ENCODE measurements around the gene BRMS1. TPM values are rescaled to one million over a fixed set of nuclear protein-coding genes. Genes with fewer than 3 reads are reported as not detected.
"Not testable (repeated sequence)": the region's sequence is repeated elsewhere in the genome, so short reads cannot be mapped to it uniquely, and the experiment has no call there.

The BRMS1 gene
- polyA plus RNA-seq, 3 donors, result 33.5 to 40.2 (median 36.4) TPM

- 68 to 89% (median 74%) methylated on average over 14 of the region's 14 CpGs for WGBS, 3 donors
Observed at GRCh38 chr11:66365711-66366619, 21.1 kb upstream of the BRMS1 start.

GRCh38 chr11:66365166-66365565, 20.3 kb upstream of the BRMS1 start:
- no peak overlapping the region for H3K27ac ChIP-seq (ENCODE audit: low read depth, low read length)
- WGBS, 3 donors, result 95 to 98% (median 96%) methylated on average over 6 of the region's 6 CpGs

More at GRCh38 chr11:66365711-66366619, 21.1 kb upstream of the BRMS1 start:
- H3K27ac ChIP-seq (ENCODE audit: low read depth, low read length), result no peak overlapping the region

- no peak overlapping the region for H3K27ac ChIP-seq (ENCODE audit: low read depth, low read length)
- 73 to 87% (median 77%) methylated on average over 15 of the region's 15 CpGs for WGBS, 3 donors
Observed at GRCh38 chr11:66363805-66364535, 19.1 kb upstream of the BRMS1 start.

GRCh38 chr11:66363187-66363601, 18.3 kb upstream of the BRMS1 start:
- WGBS, 3 donors, result 69 to 87% (median 72%) methylated on average over 14 of the region's 14 CpGs
- H3K27ac ChIP-seq (ENCODE audit: low read depth, low read length), result no peak overlapping the region

- WGBS, 3 donors, result 80 to 89% (median 83%) methylated on average over 9 of the region's 9 CpGs
- H3K27ac ChIP-seq (ENCODE audit: low read depth, low read length), result no peak overlapping the region
Observed at GRCh38 chr11:66362481-66363147, 17.7 kb upstream of the BRMS1 start.

- no peak overlapping the region for H3K27ac ChIP-seq (ENCODE audit: low read depth, low read length)
- WGBS, 3 donors, result 46 to 84% (median 82%) methylated on average over 6 of the region's 6 CpGs
Observed at GRCh38 chr11:66361502-66361941, 16.6 kb upstream of the BRMS1 start.

GRCh38 chr11:66360406-66361073, 15.6 kb upstream of the BRMS1 start:
- no peak overlapping the region for H3K27ac ChIP-seq (ENCODE audit: low read depth, low read length)
- 95 to 97% (median 96%) methylated on average over 13 to 15 of the region's 15 CpGs for WGBS, 3 donors

- H3K27ac ChIP-seq (ENCODE audit: low read depth, low read length), result no peak overlapping the region
- 55 to 72% (median 67%) methylated on average over 3 of the region's 3 CpGs for WGBS, 3 donors
Observed at GRCh38 chr11:66359662-66360087, 14.8 kb upstream of the BRMS1 start.

GRCh38 chr11:66350560-66351235, 5.8 kb upstream of the BRMS1 start:
- 37 to 91% (median 88%) methylated on average over 8 of the region's 8 CpGs for WGBS, 3 donors
- not testable (repeated sequence) for H3K27ac ChIP-seq (ENCODE audit: low read depth, low read length)

- no peak overlapping the region for H3K27ac ChIP-seq (ENCODE audit: low read depth, low read length)
- 28 to 62% (median 56%) methylated on average over 2 of the region's 2 CpGs for WGBS, 3 donors
Observed at GRCh38 chr11:66349084-66349386, 4.1 kb upstream of the BRMS1 start.

GRCh38 chr11:66347425-66348276, 2.7 kb upstream of the BRMS1 start, which contains the start of gene B4GAT1:
B4GAT1 (minus strand) TSS chr11:66347629; CDS start chr11:66347545, 84 bp downstream.
- peak within 1 kb of the TSS; percentile 7 for H3K27ac ChIP-seq (ENCODE audit: low read depth, low read length)
- 1% methylated on average over 58 to 93 of the region's 101 CpGs for WGBS, 3 donors

GRCh38 chr11:66346476-66347424, 1.8 kb upstream of the BRMS1 start:
- peak overlapping the region; percentile 7 for H3K27ac ChIP-seq (ENCODE audit: low read depth, low read length)
- WGBS, 3 donors, result 16 to 30% (median 29%) methylated on average over 68 of the region's 68 CpGs

- 3 to 11% (median 9%) methylated on average over 7 of the region's 7 CpGs for WGBS, 3 donors
Observed at GRCh38 chr11:66345316-66345649, 379 bp upstream of the BRMS1 start.

GRCh38 chr11:66343176-66343575, 1.7 kb downstream of the BRMS1 start:
- WGBS, 3 donors, result 86 to 93% (median 91%) methylated on average over 8 of the region's 8 CpGs
- no peak overlapping the region for H3K27ac ChIP-seq (ENCODE audit: low read depth, low read length)

More at GRCh38 chr11:66345316-66345649, 379 bp upstream of the BRMS1 start:
- H3K27ac ChIP-seq (ENCODE audit: low read depth, low read length), result no peak overlapping the region

GRCh38 chr11:66341502-66342126, 3.3 kb downstream of the BRMS1 start:
- no peak overlapping the region for H3K27ac ChIP-seq (ENCODE audit: low read depth, low read length)
- 93 to 95% (median 94%) methylated on average over 21 of the region's 21 CpGs for WGBS, 3 donors
